ENCODE measurements around the gene CIAO1.
"Not testable (repeated sequence)": the region's sequence is repeated elsewhere in the genome, so short reads cannot be mapped to it uniquely, and the experiment has no call there.

CIAO1 gene

GRCh38 chr2:96265840-96266679 is at the start of gene CIAO1, which contains the start of gene TMEM127:
CIAO1 (plus strand) TSS chr2:96266225; CDS start chr2:96266351, 126 bp downstream.
TMEM127 (minus strand) TSS chr2:96265997; CDS start chr2:96265381, 616 bp downstream.
- peak; percentile 98 for DNase-seq

GRCh38 chr2:96218508-96219131 is 47.4 kb upstream of the CIAO1 start:
- DNase-seq, result no peak

GRCh38 chr2:96219959-96220358 is 46.1 kb upstream of the CIAO1 start:
- DNase-seq, result not testable (repeated sequence)

- DNase-seq, result not testable (repeated sequence)
Observed at GRCh38 chr2:96221106-96221505, 44.9 kb upstream of the CIAO1 start.

- DNase-seq, result no peak
Observed at GRCh38 chr2:96225016-96225533, 41.0 kb upstream of the CIAO1 start.

GRCh38 chr2:96231316-96231715 is 34.7 kb upstream of the CIAO1 start:
- no peak for DNase-seq

- no peak for DNase-seq
Observed at GRCh38 chr2:96233436-96233835, 32.6 kb upstream of the CIAO1 start.

- no peak for DNase-seq
Observed at GRCh38 chr2:96233880-96234316, 32.1 kb upstream of the CIAO1 start.

GRCh38 chr2:96236882-96237281 is 29.1 kb upstream of the CIAO1 start:
- no peak for DNase-seq

- DNase-seq, result no peak
Observed at GRCh38 chr2:96238266-96238665, 27.8 kb upstream of the CIAO1 start.

GRCh38 chr2:96239091-96239490 is 26.9 kb upstream of the CIAO1 start:
- no peak for DNase-seq

GRCh38 chr2:96239745-96240264 is 26.2 kb upstream of the CIAO1 start:
- no peak for DNase-seq

GRCh38 chr2:96240341-96241038 is 25.5 kb upstream of the CIAO1 start:
- DNase-seq, result no peak

GRCh38 chr2:96241227-96241626 is 24.8 kb upstream of the CIAO1 start:
- no peak for DNase-seq

GRCh38 chr2:96241900-96242611 is 24.0 kb upstream of the CIAO1 start:
- DNase-seq, result no peak

GRCh38 chr2:96243843-96244242 is 22.2 kb upstream of the CIAO1 start:
- DNase-seq, result no peak

- DNase-seq, result no peak
Observed at GRCh38 chr2:96245609-96246390, 20.2 kb upstream of the CIAO1 start.

- DNase-seq, result no peak
Observed at GRCh38 chr2:96247009-96247408, 19.0 kb upstream of the CIAO1 start.

- DNase-seq, result no peak
Observed at GRCh38 chr2:96247896-96248295, 18.1 kb upstream of the CIAO1 start.

GRCh38 chr2:96248624-96249023 is 17.4 kb upstream of the CIAO1 start:
- no peak for DNase-seq

- no peak for DNase-seq
Observed at GRCh38 chr2:96249654-96250053, 16.4 kb upstream of the CIAO1 start.

- DNase-seq, result no peak
Observed at GRCh38 chr2:96250188-96250587, 15.8 kb upstream of the CIAO1 start.

Data from NCI-H146 (cell line).